ENCODE measurements around the gene SUGCT.

The SUGCT gene

DNA sequence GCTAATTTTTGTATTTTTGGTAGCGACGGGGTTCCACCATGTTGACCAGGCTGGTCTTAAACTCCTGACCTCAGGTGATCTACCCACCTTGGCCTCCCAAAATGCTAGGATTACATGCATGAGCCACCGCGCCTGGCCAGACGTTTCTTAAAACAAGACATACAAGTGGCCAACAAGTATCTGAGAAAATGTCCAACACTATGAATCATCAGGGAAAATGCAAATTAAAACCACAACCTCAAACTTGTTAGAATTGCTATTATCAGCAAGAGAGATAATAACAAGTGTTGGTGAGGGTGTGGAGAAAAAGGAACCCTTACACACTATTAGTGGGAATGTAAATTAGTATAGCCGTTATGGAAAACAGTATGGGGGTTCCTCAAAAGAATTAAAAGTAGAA is 148.6 kb downstream of the SUGCT start:
- Histone ChIP-seq H3F3A (ENCODE audit: insufficient read depth, low read length) (no peaks in the 10 kb centered on the region), H3K4me1 (ENCODE audit: low read length) (peaks cover 16% of the 10 kb centered on the region; the same call in 1 of the 2 replicates), H3K27ac (ENCODE audit: low read length) (no peak overlapping the region), H3K4me3 (ENCODE audit: low read length) (no peak overlapping the region), H3K9ac (ENCODE audit: low read length) (no peak overlapping the region), H3K4me2 (ENCODE audit: low read depth, low read length) (no peak overlapping the region), H3K9me2 (replicated peaks; ENCODE audit: insufficient read depth, low read length) (no peaks in the 10 kb centered on the region), H3K79me2 (ENCODE audit: low read length) (no peaks in the 10 kb centered on the region), H4K20me1 (ENCODE audit: insufficient read depth, low read length) (no peaks in the 10 kb centered on the region), H2AFZ (ENCODE audit: low read length) (no peak overlapping the region), H3K9me3 (replicated peaks; ENCODE audit: insufficient read depth, low read length) (no peaks in the 10 kb centered on the region), H3K27me3 (replicated peaks; ENCODE audit: insufficient read depth, low read length) (no peaks in the 10 kb centered on the region), H3K36me3 (replicated peaks; ENCODE audit: insufficient read depth, low read length) (no peaks in the 10 kb centered on the region)
- TF ChIP-seq, protein P1, sequence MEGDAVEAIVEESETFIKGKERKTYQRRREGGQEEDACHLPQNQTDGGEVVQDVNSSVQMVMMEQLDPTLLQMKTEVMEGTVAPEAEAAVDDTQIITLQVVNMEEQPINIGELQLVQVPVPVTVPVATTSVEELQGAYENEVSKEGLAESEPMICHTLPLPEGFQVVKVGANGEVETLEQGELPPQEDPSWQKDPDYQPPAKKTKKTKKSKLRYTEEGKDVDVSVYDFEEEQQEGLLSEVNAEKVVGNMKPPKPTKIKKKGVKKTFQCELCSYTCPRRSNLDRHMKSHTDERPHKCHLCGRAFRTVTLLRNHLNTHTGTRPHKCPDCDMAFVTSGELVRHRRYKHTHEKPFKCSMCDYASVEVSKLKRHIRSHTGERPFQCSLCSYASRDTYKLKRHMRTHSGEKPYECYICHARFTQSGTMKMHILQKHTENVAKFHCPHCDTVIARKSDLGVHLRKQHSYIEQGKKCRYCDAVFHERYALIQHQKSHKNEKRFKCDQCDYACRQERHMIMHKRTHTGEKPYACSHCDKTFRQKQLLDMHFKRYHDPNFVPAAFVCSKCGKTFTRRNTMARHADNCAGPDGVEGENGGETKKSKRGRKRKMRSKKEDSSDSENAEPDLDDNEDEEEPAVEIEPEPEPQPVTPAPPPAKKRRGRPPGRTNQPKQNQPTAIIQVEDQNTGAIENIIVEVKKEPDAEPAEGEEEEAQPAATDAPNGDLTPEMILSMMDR (IDR thresholded peaks at IDR 0.05; ENCODE audit: low read length) = no peak
- TF ChIP-seq EZH2 (optimal IDR thresholded peaks at IDR 0.05; ENCODE audit: low read depth, low read length) (no peak), EZH2phosphoT487 (IDR thresholded peaks at IDR 0.05; ENCODE audit: low read length) (no peak)
- no peak for DNase-seq

DNA sequence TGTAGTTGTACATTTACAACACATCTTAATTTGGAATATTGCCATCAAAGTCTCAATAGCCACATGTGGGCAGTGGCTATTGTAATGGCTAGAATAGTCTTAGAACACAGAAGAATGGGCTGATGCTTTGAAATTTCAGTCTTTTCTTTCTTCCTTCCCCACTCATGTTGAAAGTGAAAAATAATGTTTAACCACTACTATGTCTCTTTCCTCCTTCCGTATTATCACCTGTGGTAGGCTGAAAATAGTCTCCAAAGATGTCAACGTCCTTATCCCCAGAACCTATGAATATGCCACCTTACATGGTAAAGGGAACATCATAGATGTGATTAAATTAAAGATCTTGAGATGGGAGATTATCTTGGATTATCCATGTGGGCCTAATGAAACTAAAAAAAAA is 154.0 kb downstream of the SUGCT start:
- Histone ChIP-seq H3K9me3 (replicated peaks; ENCODE audit: insufficient read depth, low read length) (no peaks in the 10 kb centered on the region), H2AFZ (ENCODE audit: low read length) (no peak overlapping the region), H3F3A (ENCODE audit: insufficient read depth, low read length) (no peaks in the 10 kb centered on the region; the same call in 1 of the 2 replicates), H3K79me2 (ENCODE audit: low read length) (no peaks in the 10 kb centered on the region), H3K4me2 (ENCODE audit: low read depth, low read length) (no peak overlapping the region), H3K4me1 (ENCODE audit: low read length) (peaks cover 22% of the 10 kb centered on the region), H3K9me2 (replicated peaks; ENCODE audit: insufficient read depth, low read length) (no peaks in the 10 kb centered on the region), H3K27me3 (replicated peaks; ENCODE audit: insufficient read depth, low read length) (no peaks in the 10 kb centered on the region), H3K4me3 (ENCODE audit: low read length) (no peak overlapping the region), H4K20me1 (ENCODE audit: insufficient read depth, low read length) (no peaks in the 10 kb centered on the region), H3K27ac (ENCODE audit: low read length) (no peak overlapping the region), H3K36me3 (replicated peaks; ENCODE audit: insufficient read depth, low read length) (no peaks in the 10 kb centered on the region), H3K9ac (ENCODE audit: low read length) (no peak overlapping the region)
- no peak for DNase-seq
- TF ChIP-seq, protein P1 (IDR thresholded peaks at IDR 0.05; ENCODE audit: low read length) = no peak

DNA sequence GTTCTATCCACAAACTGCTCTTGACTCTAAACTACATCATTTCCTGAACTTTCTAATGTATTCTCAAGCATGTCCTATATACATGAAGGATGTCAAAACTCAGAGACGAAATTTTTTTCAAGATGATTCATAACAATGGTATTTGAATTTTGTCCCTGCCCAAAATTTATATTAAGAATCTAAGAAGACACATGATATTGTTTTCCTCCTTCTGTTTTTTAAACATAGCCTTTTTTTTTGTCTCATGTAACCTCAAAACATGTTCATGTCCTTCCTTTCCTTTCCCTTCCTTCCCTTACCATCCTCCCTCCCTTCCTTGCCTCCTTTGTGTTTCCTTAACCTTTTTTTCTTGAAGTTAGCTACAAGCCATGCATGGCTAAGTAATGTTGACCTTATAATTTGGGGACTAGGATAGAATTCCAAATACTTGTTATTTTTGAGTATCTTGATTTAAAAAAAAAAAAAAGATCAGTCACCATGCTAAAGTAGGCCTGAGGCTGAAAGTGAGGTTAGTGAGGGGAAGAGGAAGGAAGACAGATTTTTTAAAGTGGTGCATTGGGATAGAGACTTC is 163.0 kb downstream of the SUGCT start:
- H4K20me1 ChIP-seq (ENCODE audit: insufficient read depth, low read length) = no peaks in the 10 kb centered on the region
- H3K4me1 ChIP-seq (ENCODE audit: low read length) = no peaks in the 10 kb centered on the region
- DNase-seq = no peak
- no peaks in the 10 kb centered on the region for H3K27me3 ChIP-seq (replicated peaks; ENCODE audit: insufficient read depth, low read length)
- no peak overlapping the region for H2AFZ ChIP-seq (ENCODE audit: low read length)
- H3K9ac ChIP-seq (ENCODE audit: low read length) = no peak overlapping the region
- no peak overlapping the region for H3K4me3 ChIP-seq (ENCODE audit: low read length)
- no peaks in the 10 kb centered on the region for H3F3A ChIP-seq (ENCODE audit: insufficient read depth, low read length)
- H3K9me2 ChIP-seq (replicated peaks; ENCODE audit: insufficient read depth, low read length) = no peaks in the 10 kb centered on the region
- no peaks in the 10 kb centered on the region for H3K79me2 ChIP-seq (ENCODE audit: low read length)
- no peaks in the 10 kb centered on the region for H3K36me3 ChIP-seq (replicated peaks; ENCODE audit: insufficient read depth, low read length)
- no peak overlapping the region for H3K4me2 ChIP-seq (ENCODE audit: low read depth, low read length)
- no peak overlapping the region for H3K27ac ChIP-seq (ENCODE audit: low read length)
- TF ChIP-seq EZH2 (optimal IDR thresholded peaks at IDR 0.05; ENCODE audit: low read depth, low read length) = no peak
- no peak for TF ChIP-seq EZH2phosphoT487 (IDR thresholded peaks at IDR 0.05; ENCODE audit: low read length)
- TF ChIP-seq, protein P1 (IDR thresholded peaks at IDR 0.05; ENCODE audit: low read length) = no peak
- H3K9me3 ChIP-seq (replicated peaks; ENCODE audit: insufficient read depth, low read length) = no peaks in the 10 kb centered on the region
